NT2/D1 (cell line): ENCODE results near the gene DCAF12L2.

Source experiments
- DNase-seq: peaks from one replicate; pipeline ENCODE4 v3.0.0-alpha.2; 2011; ENCODE audit warnings: low read depth, low spot score
- H3K27me3 ChIP-seq: 2 replicates; pipeline ENCODE4 v1.6.0; 2011; ENCODE audit warnings: mild to moderate bottlenecking; ENCODE audit not compliant: insufficient read length, insufficient read depth
- H3K36me3 ChIP-seq: 2 replicates; pipeline ENCODE4 v1.6.1; 2011; ENCODE audit warnings: mild to moderate bottlenecking, low read length, mixed read lengths; ENCODE audit not compliant: insufficient read depth, insufficient read length
- H3K4me1 ChIP-seq: 2 replicates; pipeline ENCODE4 v1.5.1; 2011; ENCODE audit not compliant: insufficient read depth, insufficient read length
- H3K4me3 ChIP-seq: 2 replicates; pipeline ENCODE4 v1.5.1; 2011; ENCODE audit warnings: low read depth; ENCODE audit not compliant: insufficient read length
- H3K9ac ChIP-seq: 2 replicates; pipeline ENCODE4 v1.6.0; 2011; ENCODE audit warnings: low read depth; ENCODE audit not compliant: insufficient read length
- H3K9me3 ChIP-seq: 2 replicates; pipeline ENCODE4 v1.5.1; 2011; ENCODE audit warnings: mild to moderate bottlenecking, low read length; ENCODE audit not compliant: insufficient read depth
- SUZ12 ChIP-seq: IDR thresholded peaks from 2 replicates; pipeline ENCODE4 v1.6.1; 2011; ENCODE audit not compliant: insufficient read length, insufficient read depth; ENCODE audit errors: extremely low read depth
- YY1 ChIP-seq: IDR thresholded peaks from 2 replicates; pipeline ENCODE4 v1.6.1; 2011; ENCODE audit not compliant: insufficient read length, insufficient read depth
- ZNF274 ChIP-seq: IDR thresholded peaks from 2 replicates; pipeline ENCODE4 v1.6.1; 2011; ENCODE audit warnings: mild to moderate bottlenecking, low read depth, low read length

DCAF12L2 gene

DNA sequence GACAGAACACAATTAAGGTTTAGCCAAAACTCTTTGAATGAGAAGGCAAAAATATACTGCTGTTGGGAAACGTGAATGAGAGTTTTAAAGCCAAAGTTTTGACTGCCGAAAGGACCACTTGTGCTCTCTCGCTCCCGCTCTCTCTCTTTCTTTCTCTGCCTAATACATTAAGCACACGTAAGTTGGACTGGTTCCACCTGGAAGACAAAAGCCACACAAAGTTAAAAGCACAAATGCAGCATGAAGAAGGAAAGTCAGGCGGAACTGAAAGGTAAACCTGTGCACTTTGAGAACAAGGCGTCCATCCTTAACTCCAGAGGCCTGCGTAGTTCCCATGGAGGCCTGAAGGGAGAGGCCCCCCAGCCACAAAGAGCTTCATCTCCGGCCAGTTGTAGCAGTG lies 1.9 kb downstream of the DCAF12L2 start:
- H3K36me3 ChIP-seq, result no peaks in the 10 kb centered on the region
- no peaks in the 10 kb centered on the region for H3K9me3 ChIP-seq
- H3K9ac ChIP-seq, result no peak overlapping the region
- TF ChIP-seq ZNF274 (no peak), SUZ12 (no peak), YY1 (no peak)
- H3K4me3 ChIP-seq, result no peak overlapping the region
- H3K27me3 ChIP-seq, result no peaks in the 10 kb centered on the region
- no peaks in the 10 kb centered on the region for H3K4me1 ChIP-seq
- no peak for DNase-seq

DNA sequence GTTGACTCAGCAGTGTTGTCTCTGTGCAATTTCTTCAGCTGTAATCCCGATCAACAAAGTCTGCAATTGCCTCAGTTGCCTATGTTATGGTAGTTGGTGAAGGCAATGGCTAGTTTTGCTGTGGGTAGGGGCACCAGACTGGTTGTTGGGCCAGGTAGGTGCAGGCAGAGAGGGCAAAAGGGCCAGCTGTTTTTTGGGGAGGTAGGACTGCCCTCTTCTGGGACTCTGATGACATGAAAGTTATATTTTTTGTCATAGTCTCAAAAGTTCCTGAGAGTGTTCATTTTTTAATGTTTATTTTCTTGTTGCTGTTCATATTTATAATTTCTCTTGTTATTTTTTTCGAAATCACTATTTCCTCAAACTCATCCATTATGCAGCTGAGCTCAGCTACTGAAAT lies 25.1 kb downstream of the DCAF12L2 start:
- H3K9me3 ChIP-seq, result no peaks in the 10 kb centered on the region
- no peak overlapping the region for H3K4me3 ChIP-seq
- TF ChIP-seq ZNF274, result no peak
- no peak for TF ChIP-seq SUZ12
- no peak for TF ChIP-seq YY1
- H3K9ac ChIP-seq, result no peak overlapping the region
- no peak for DNase-seq
- H3K4me1 ChIP-seq, result no peaks in the 10 kb centered on the region
- H3K36me3 ChIP-seq, result no peaks in the 10 kb centered on the region
- no peaks in the 10 kb centered on the region for H3K27me3 ChIP-seq

GRCh38 chrX:126137899-126138298 lies 28.2 kb downstream of the DCAF12L2 start:
- no peaks in the 10 kb centered on the region for H3K4me1 ChIP-seq
- no peak overlapping the region for H3K9ac ChIP-seq
- no peaks in the 10 kb centered on the region for H3K9me3 ChIP-seq
- no peak for TF ChIP-seq YY1
- TF ChIP-seq SUZ12, result no peak
- no peak for TF ChIP-seq ZNF274
- no peak overlapping the region for H3K4me3 ChIP-seq
- no peaks in the 10 kb centered on the region for H3K36me3 ChIP-seq
- H3K27me3 ChIP-seq, result no peaks in the 10 kb centered on the region
- no peak for DNase-seq

GRCh38 chrX:126124721-126125120 lies 41.4 kb downstream of the DCAF12L2 start:
- H3K4me3 ChIP-seq, result no peak overlapping the region
- TF ChIP-seq YY1, result no peak
- TF ChIP-seq SUZ12, result no peak
- TF ChIP-seq ZNF274, result no peak
- DNase-seq, result no peak

More at GRCh38 chrX:126124721-126125120, 41.4 kb downstream of the DCAF12L2 start:
- Histone ChIP-seq H3K9ac (no peak overlapping the region), H3K36me3 (no peaks in the 10 kb centered on the region), H3K4me1 (no peaks in the 10 kb centered on the region), H3K27me3 (no peaks in the 10 kb centered on the region), H3K9me3 (no peaks in the 10 kb centered on the region)
